ENCODE measurements around the gene CLASRP. TPM values are rescaled to one million over a fixed set of nuclear protein-coding genes. Genes with fewer than 3 reads are reported as not detected.

Gene CLASRP
- total and polyA plus RNA-seq, 9 of the 15 experiments (the other 6 are each of a cell fraction or from before 2014, with no cell fraction given) = 0.94 to 86.3 (median 44.0) TPM

DNA sequence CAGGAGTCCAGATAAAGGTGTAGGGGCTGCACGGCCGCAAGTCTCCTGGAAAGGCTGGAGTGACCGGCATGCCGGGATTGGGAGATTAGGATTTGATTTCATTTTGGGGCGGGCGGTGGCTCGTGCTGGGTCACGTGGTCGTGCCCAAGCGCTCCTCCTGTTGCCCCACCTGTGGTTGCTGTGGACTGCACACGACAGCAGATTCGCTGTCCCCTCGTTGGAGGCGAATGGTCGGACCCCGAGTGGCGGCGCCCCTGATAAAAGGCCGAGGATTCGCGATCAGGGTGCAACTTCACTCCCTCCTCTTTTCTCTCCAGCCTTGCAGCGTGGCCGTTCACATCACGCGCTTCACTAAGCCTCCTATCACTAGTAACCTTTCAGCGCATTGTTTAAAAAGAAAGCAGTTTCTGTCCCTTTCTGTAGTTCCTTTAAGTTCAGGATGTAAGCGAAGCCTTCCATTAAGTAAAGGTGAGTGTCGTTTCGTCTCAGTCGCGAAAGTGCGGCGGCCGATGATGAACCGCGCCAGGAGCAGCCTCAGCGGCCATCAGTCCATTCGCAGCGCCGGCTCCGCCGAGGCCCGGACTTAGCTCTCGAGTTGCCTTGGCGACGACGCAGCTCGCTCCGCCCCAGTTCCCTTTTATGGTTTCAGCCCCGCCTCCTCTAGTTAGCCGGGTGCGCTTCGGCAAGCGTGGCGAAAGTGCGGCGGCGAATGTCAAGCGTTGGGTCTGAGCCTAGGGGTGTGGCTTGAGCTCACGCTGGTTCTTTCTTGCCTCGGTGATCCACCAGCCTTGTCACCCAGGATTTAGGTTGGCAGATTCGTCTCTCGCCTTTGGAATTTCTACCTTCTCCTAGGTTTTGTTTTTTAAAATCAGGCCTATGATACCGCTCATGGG, 52.4 kb downstream of the CLASRP start (continued):
- TF ChIP-seq, protein P1, sequence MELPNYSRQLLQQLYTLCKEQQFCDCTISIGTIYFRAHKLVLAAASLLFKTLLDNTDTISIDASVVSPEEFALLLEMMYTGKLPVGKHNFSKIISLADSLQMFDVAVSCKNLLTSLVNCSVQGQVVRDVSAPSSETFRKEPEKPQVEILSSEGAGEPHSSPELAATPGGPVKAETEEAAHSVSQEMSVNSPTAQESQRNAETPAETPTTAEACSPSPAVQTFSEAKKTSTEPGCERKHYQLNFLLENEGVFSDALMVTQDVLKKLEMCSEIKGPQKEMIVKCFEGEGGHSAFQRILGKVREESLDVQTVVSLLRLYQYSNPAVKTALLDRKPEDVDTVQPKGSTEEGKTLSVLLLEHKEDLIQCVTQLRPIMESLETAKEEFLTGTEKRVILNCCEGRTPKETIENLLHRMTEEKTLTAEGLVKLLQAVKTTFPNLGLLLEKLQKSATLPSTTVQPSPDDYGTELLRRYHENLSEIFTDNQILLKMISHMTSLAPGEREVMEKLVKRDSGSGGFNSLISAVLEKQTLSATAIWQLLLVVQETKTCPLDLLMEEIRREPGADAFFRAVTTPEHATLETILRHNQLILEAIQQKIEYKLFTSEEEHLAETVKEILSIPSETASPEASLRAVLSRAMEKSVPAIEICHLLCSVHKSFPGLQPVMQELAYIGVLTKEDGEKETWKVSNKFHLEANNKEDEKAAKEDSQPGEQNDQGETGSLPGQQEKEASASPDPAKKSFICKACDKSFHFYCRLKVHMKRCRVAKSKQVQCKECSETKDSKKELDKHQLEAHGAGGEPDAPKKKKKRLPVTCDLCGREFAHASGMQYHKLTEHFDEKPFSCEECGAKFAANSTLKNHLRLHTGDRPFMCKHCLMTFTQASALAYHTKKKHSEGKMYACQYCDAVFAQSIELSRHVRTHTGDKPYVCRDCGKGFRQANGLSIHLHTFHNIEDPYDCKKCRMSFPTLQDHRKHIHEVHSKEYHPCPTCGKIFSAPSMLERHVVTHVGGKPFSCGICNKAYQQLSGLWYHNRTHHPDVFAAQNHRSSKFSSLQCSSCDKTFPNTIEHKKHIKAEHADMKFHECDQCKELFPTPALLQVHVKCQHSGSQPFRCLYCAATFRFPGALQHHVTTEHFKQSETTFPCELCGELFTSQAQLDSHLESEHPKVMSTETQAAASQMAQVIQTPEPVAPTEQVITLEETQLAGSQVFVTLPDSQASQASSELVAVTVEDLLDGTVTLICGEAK (IDR thresholded peaks at IDR 0.05) = no peak
- TF ChIP-seq, protein P1 (CRISPR knock-in tag; IDR thresholded peaks at IDR 0.05) = no peak
- TF ChIP-seq TEAD4 (IDR thresholded peaks at IDR 0.05; ENCODE audit: low read length) (no peak), TEAD4 (CRISPR knock-in tag; IDR thresholded peaks at IDR 0.05; ENCODE audit: borderline replicate concordance) (no peak), ZEB2 (IDR thresholded peaks at IDR 0.05) (peak; percentile 99), SLC30A9 (CRISPR knock-in tag; IDR thresholded peaks at IDR 0.05) (no peak), CREBBP (IDR thresholded peaks at IDR 0.05; ENCODE audit: low read depth, low read length) (no peak), ZNF586 (CRISPR knock-in tag; conservative IDR thresholded peaks at IDR 0.05) (no peak), ZBED1 (IDR thresholded peaks at IDR 0.05) (no peak), ZNF830 (CRISPR knock-in tag; IDR thresholded peaks at IDR 0.05) (no peak), GABPA (tag; conservative IDR thresholded peaks at IDR 0.05; ENCODE audit: low read depth) (no peak), RBBP5 (IDR thresholded peaks at IDR 0.05; ENCODE audit: borderline replicate concordance, insufficient read depth, low read length, poor library complexity, severe bottlenecking) (peak; percentile 37)
- TF ChIP-seq, protein P2, sequence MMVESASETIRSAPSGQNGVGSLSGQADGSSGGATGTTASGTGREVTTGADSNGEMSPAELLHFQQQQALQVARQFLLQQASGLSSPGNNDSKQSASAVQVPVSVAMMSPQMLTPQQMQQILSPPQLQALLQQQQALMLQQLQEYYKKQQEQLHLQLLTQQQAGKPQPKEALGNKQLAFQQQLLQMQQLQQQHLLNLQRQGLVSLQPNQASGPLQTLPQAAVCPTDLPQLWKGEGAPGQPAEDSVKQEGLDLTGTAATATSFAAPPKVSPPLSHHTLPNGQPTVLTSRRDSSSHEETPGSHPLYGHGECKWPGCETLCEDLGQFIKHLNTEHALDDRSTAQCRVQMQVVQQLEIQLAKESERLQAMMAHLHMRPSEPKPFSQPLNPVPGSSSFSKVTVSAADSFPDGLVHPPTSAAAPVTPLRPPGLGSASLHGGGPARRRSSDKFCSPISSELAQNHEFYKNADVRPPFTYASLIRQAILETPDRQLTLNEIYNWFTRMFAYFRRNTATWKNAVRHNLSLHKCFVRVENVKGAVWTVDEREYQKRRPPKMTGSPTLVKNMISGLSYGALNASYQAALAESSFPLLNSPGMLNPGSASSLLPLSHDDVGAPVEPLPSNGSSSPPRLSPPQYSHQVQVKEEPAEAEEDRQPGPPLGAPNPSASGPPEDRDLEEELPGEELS (CRISPR knock-in tag; IDR thresholded peaks at IDR 0.05; ENCODE audit: borderline replicate concordance) = no peak
- TF ChIP-seq, protein P3, sequence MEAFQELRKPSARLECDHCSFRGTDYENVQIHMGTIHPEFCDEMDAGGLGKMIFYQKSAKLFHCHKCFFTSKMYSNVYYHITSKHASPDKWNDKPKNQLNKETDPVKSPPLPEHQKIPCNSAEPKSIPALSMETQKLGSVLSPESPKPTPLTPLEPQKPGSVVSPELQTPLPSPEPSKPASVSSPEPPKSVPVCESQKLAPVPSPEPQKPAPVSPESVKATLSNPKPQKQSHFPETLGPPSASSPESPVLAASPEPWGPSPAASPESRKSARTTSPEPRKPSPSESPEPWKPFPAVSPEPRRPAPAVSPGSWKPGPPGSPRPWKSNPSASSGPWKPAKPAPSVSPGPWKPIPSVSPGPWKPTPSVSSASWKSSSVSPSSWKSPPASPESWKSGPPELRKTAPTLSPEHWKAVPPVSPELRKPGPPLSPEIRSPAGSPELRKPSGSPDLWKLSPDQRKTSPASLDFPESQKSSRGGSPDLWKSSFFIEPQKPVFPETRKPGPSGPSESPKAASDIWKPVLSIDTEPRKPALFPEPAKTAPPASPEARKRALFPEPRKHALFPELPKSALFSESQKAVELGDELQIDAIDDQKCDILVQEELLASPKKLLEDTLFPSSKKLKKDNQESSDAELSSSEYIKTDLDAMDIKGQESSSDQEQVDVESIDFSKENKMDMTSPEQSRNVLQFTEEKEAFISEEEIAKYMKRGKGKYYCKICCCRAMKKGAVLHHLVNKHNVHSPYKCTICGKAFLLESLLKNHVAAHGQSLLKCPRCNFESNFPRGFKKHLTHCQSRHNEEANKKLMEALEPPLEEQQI (IDR thresholded peaks at IDR 0.05) = no peak
